Activated CD4-positive, alpha-beta T cell treated with anti-CD3 and anti-CD28 coated beads, Interleukin-2, Interleukin-6, amounts not matched to agents 100 ng/mL and 50 ng/mL, durations not matched to agents 16 hours and 8 hours (primary cell): ENCODE measurements around the gene PROKR2.

ENCODE experiments used
- DNase-seq: peaks from one replicate; pipeline ENCODE4 v3.0.0-alpha.2; 2020

The PROKR2 gene

GRCh38 chr20:5316188-5317158, at the start of gene PROKR2:
TSS of gene PROKR2 (minus strand) at chr20:5316954. CDS start at chr20:5314369, 2,585 bp downstream.
- peak; percentile 10 for DNase-seq

GRCh38 chr20:5364997-5365597, 48.3 kb upstream of the PROKR2 start:
- no peak for DNase-seq

- no peak for DNase-seq
Measured at GRCh38 chr20:5364136-5364821, 47.5 kb upstream of the PROKR2 start.

- no peak for DNase-seq
Measured at GRCh38 chr20:5362771-5363170, 46.0 kb upstream of the PROKR2 start.

GRCh38 chr20:5361176-5361575, 44.4 kb upstream of the PROKR2 start:
- no peak for DNase-seq

- DNase-seq: no peak
Measured at GRCh38 chr20:5357946-5358345, 41.2 kb upstream of the PROKR2 start.

GRCh38 chr20:5356941-5357340, 40.2 kb upstream of the PROKR2 start:
- DNase-seq: no peak

- DNase-seq: no peak
Measured at GRCh38 chr20:5354901-5355300, 38.1 kb upstream of the PROKR2 start.

- peak; percentile 34 for DNase-seq
Measured at GRCh38 chr20:5353624-5354496, 37.1 kb upstream of the PROKR2 start.

- DNase-seq: no peak
Measured at GRCh38 chr20:5349448-5349847, 32.7 kb upstream of the PROKR2 start.

- no peak for DNase-seq
Measured at GRCh38 chr20:5342021-5342420, 25.3 kb upstream of the PROKR2 start.

GRCh38 chr20:5331340-5331739, 14.6 kb upstream of the PROKR2 start:
- no peak for DNase-seq

GRCh38 chr20:5328268-5328667, 11.5 kb upstream of the PROKR2 start:
- no peak for DNase-seq

GRCh38 chr20:5327356-5327755, 10.6 kb upstream of the PROKR2 start:
- DNase-seq: no peak

GRCh38 chr20:5315807-5316187, 957 bp downstream of the PROKR2 start:
- DNase-seq: no peak

GRCh38 chr20:5313916-5314315, 2.8 kb downstream of the PROKR2 start:
- no peak for DNase-seq

- no peak for DNase-seq
Measured at GRCh38 chr20:5312518-5312917, 4.2 kb downstream of the PROKR2 start.

- no peak for DNase-seq
Measured at GRCh38 chr20:5309971-5310370, 6.8 kb downstream of the PROKR2 start.

GRCh38 chr20:5298811-5299210, 17.9 kb downstream of the PROKR2 start:
- no peak for DNase-seq

GRCh38 chr20:5297280-5298004, 19.3 kb downstream of the PROKR2 start:
- DNase-seq: no peak

- DNase-seq: no peak
Measured at GRCh38 chr20:5290596-5290995, 26.2 kb downstream of the PROKR2 start.

- DNase-seq: no peak
Measured at GRCh38 chr20:5282561-5282960, 34.2 kb downstream of the PROKR2 start.
